AG04449 (cell line): ENCODE data around the gene CCDC80.

Experiments
- CTCF ChIA-PET: fragments of 350-600 bp; formaldehyde crosslinking; extraction: SDS; loops from one replicate; lab custom pipeline; 2021; ENCODE audit warnings: antibody characterized with exemption; lab: Yijun Ruan, JAX
- POLR2A ChIA-PET: fragments of 400-600, 350-600 bp; formaldehyde crosslinking; extraction: SDS; loops from one replicate; lab custom pipeline; 2020; ENCODE audit warnings: antibody characterized with exemption, inconsistent platforms; lab: Yijun Ruan, JAX
- DNase-seq: peaks from one replicate; pipeline ENCODE4 v3.0.0-alpha.2; 2010; ENCODE audit warnings: low read depth, low spot score
- H3K4me3 ChIP-seq: 2 replicates; pipeline ENCODE4 v1.5.1; 2011; ENCODE audit warnings: low read depth, mild to moderate bottlenecking, control low read depth, low read length
- CTCF ChIP-seq: IDR thresholded peaks from one replicate; pipeline ENCODE4 v1.5.1; 2011; ENCODE audit warnings: mild to moderate bottlenecking, moderate library complexity, low read length, control low read depth, inconsistent platforms; ENCODE audit not compliant: insufficient read depth; ENCODE audit errors: missing control alignments

CCDC80 gene

GRCh38 chr3:112640276-112640929, 540 bp downstream of the CCDC80 start:
- DNase-seq = peak; percentile 63
- POLR2A ChIA-PET = interaction anchor here (0.6 to 2.9 kb wide), 6 partner anchors 9 to 170 kb away, joined by 3 to 15 read pairs (median 4); no protein-coding TSS in a partner anchor

GRCh38 chr3:112639455-112640225, 1.3 kb downstream of the CCDC80 start:
- CTCF ChIA-PET = interaction anchor here (1.0 to 9.4 kb wide), 7 partner anchors 58 to 340 kb away, joined by 4 to 104 read pairs (median 8); no protein-coding TSS in a partner anchor
- POLR2A ChIA-PET = interaction anchor here (0.6 to 2.9 kb wide), 9 partner anchors 10 to 177 kb away, joined by 3 to 15 read pairs (median 3); no protein-coding TSS in a partner anchor
- DNase-seq = no peak
- peak overlapping the region; percentile 74 for H3K4me3 ChIP-seq
- TF ChIP-seq CTCF = no peak

More at GRCh38 chr3:112640276-112640929, 540 bp downstream of the CCDC80 start:
- H3K4me3 ChIP-seq = peak overlapping the region; percentile 74
- CTCF ChIA-PET = interaction anchor here (1.1 to 9.4 kb wide), 5 partner anchors 58 to 339 kb away, joined by 4 to 104 read pairs (median 25); no protein-coding TSS in a partner anchor
- no peak for TF ChIP-seq CTCF

- POLR2A ChIA-PET = interaction anchor here (0.8 to 2.6 kb wide), 4 partner anchors 15 to 178 kb away, joined by 3 to 15 read pairs (median 3); no protein-coding TSS in a partner anchor
- H3K4me3 ChIP-seq = peak overlapping the region; percentile 74
- CTCF ChIA-PET = interaction anchor here (1.0 to 4.5 kb wide), 10 partner anchors 7 to 650 kb away, joined by 3 to 25 read pairs (median 8); no protein-coding TSS in a partner anchor
- no peak for TF ChIP-seq CTCF
- no peak for DNase-seq
Observed at GRCh38 chr3:112638327-112639020, 2.5 kb downstream of the CCDC80 start.

GRCh38 chr3:112637700-112638099, 3.2 kb downstream of the CCDC80 start:
- peak overlapping the region; percentile 74 for H3K4me3 ChIP-seq
- no peak for TF ChIP-seq CTCF
- CTCF ChIA-PET = interaction anchor here (0.7 to 4.5 kb wide), 12 partner anchors 8 to 650 kb away, joined by 3 to 25 read pairs (median 6); no protein-coding TSS in a partner anchor
- no peak for DNase-seq
- POLR2A ChIA-PET = interaction anchor here (0.9 to 1.6 kb wide), 4 partner anchors 33 to 1059 kb away, joined by 3 to 5 read pairs (median 4); partner anchors contain the start of gene USF3

- DNase-seq = peak; percentile 69
- peak; percentile 4 for TF ChIP-seq CTCF
- ChIA-PET POLR2A (interaction anchor here (0.9 to 1.5 kb wide), 4 partner anchors 11 to 384 kb away, joined by 3 to 4 read pairs (median 4); a partner anchor contains a TSS), CTCF (interaction anchor here (1.2 to 3.9 kb wide), 9 partner anchors 8 to 399 kb away, joined by 3 to 19 read pairs (median 9); no protein-coding TSS in a partner anchor)
- peak overlapping the region; percentile 74 for H3K4me3 ChIP-seq
Observed at GRCh38 chr3:112635674-112636073, 5.3 kb downstream of the CCDC80 start.
